ENCODE data around the gene XPO1. TPM values are rescaled to one million over a fixed set of nuclear protein-coding genes. Genes with fewer than 3 reads are reported as not detected.
A peak's percentile ranks its signal among the peaks of the same experiment; 100 is the strongest.
"Not testable (repeated sequence)": the region's sequence is repeated elsewhere in the genome, so short reads cannot be mapped to it uniquely, and the experiment has no call there.

Gene XPO1
- total RNA-seq, 1 donor from 2014 or later: 134 TPM

GRCh38 chr2:61469424-61470121, 68.6 kb downstream of the XPO1 start:
- no peak for DNase-seq (ENCODE audit: low spot score)

GRCh38 chr2:61468231-61468630, 69.9 kb downstream of the XPO1 start:
- DNase-seq (ENCODE audit: low spot score): not testable (repeated sequence)

GRCh38 chr2:61465045-61465444, 73.1 kb downstream of the XPO1 start:
- no peak for DNase-seq (ENCODE audit: low spot score)

- no peak for DNase-seq (ENCODE audit: low spot score)
These were observed 74.2 kb downstream of the XPO1 start for GRCh38 chr2:61463769-61464475.

- no peak for DNase-seq (ENCODE audit: low spot score)
These were observed 76.8 kb downstream of the XPO1 start for GRCh38 chr2:61461404-61461803.

GRCh38 chr2:61460163-61460562, 78.0 kb downstream of the XPO1 start:
- DNase-seq (ENCODE audit: low spot score): no peak

DNA sequence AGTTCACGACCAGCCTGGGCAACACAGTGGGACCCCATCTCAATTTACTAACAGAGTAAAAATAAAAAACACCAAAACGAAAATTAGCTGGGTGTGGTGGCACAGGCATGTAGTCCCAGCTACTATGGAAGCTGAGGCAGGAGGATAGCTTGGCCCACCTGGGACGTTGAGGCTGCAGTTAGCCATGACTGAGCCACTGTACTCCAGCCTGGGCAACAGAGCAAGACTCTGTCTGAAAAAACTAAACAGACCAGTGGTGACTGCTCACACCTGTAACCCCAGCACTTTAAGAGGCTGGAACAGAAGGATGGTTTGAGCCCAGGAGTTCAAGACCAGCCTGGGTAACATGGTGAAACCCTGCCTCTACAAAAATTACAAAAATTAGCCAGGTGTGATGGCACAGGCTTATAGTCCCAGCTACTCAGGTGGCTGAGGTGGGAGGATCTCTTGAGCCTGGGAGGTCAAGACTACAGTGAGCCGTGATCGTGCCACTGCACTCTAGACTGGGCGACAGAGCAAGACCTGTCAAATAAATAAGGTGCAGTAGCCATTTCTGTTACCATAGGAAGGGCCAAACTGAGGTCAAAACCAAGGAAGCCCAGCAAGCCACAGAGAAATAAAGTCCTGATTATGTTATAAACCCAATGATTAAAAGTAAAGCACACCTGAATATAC, 81.3 kb downstream of the XPO1 start:
- no peak for DNase-seq (ENCODE audit: low spot score)

DNA sequence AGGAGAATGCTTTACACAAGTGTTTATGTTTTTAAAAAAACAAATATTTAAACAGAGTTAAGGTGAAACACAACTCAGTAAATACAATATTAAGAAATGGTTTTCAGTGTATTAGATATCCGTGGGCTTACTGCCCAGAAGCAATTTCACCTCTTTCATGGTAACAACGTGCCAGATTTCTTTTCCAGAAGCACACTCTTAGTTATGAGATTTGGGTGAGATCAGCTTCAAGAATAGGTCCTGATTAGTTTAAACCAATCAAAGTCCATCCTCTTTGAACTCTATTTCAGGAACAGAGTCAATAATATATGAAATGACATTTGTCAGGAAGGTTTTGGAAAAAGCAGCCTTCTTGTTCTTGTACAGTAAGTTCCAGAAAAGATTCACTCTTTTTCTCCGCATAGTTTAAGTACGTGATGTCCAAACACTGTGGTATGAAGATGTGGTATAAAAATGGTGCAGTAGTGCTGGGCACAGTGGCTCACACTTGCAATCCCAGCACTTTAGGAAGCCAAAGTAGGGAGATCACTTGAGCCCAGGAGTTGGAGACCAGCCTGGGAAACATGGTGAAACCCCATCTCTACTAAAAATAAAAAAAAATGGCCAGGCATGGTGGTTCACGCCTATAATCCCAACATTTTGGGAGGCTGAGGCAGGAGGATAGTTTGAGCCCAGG, 81.9 kb downstream of the XPO1 start:
- DNase-seq (ENCODE audit: low spot score): no peak

- DNase-seq (ENCODE audit: low spot score): not testable (repeated sequence)
These were observed 83.2 kb downstream of the XPO1 start for GRCh38 chr2:61454972-61455371.

- no peak for DNase-seq (ENCODE audit: low spot score)
These were observed 83.8 kb downstream of the XPO1 start for GRCh38 chr2:61454383-61454782.

DNA sequence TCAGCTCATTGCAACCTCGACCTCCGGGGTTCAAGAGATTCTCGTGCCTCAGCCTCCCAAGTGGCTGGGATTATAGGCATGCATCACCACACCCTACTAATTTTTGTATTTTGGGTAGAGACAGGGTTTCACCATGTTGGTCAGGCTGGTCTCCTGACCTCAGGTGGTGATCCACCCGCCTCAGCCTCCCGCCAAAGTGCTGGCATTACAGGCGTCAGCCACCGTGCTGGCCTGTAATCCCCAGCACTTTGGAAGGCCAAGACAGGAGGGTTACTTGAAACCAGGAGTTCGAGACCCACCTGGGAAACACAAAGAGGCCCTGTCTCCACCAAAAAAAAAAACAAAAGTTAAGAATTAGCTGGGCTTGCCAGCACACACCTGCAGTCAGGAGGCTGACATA, 85.8 kb downstream of the XPO1 start:
- no peak for DNase-seq (ENCODE audit: low spot score)

DNA sequence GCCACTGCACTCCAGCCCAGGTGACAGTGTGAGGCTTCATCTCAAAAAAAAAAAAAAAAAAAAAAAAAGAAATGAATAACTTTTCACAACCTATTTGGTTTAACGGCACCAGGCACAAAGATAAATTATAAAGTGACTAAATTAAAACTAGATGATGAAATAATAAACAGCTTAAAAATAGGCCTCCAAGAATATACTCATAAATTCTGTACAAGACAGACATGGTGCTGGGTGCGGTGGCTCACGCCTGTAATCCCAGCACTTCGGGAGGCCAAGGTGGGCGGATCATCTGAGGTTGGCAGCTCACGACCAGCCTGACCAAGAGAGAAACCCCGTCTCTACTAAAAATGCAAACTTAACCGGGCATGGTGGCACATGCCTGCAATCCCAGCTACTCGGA, 87.0 kb downstream of the XPO1 start:
- no peak for DNase-seq (ENCODE audit: low spot score)

GRCh38 chr2:61450144-61450543, 88.0 kb downstream of the XPO1 start:
- DNase-seq (ENCODE audit: low spot score): no peak

GRCh38 chr2:61448229-61448628, 89.9 kb downstream of the XPO1 start:
- no peak for DNase-seq (ENCODE audit: low spot score)

DNA sequence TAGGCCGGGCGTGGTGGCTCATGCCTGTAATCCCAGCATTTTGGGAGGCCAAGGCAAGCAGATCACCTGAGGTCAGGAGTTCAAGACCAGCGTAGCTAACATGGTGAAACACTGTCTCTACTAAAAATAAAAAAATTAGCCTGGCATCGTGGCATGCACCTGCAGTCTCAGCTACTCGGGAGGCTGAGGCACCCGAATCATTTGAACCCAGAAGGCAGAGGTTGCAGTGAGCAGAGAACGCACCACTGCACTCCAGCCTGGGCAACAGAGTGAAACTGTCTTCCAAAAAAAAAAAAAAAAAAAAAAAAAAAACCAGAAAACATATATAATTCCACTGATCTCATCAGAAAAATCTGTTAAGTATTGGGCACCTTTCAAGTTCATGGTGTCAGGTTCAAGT, 91.2 kb downstream of the XPO1 start:
- DNase-seq (ENCODE audit: low spot score): not testable (repeated sequence)

DNA sequence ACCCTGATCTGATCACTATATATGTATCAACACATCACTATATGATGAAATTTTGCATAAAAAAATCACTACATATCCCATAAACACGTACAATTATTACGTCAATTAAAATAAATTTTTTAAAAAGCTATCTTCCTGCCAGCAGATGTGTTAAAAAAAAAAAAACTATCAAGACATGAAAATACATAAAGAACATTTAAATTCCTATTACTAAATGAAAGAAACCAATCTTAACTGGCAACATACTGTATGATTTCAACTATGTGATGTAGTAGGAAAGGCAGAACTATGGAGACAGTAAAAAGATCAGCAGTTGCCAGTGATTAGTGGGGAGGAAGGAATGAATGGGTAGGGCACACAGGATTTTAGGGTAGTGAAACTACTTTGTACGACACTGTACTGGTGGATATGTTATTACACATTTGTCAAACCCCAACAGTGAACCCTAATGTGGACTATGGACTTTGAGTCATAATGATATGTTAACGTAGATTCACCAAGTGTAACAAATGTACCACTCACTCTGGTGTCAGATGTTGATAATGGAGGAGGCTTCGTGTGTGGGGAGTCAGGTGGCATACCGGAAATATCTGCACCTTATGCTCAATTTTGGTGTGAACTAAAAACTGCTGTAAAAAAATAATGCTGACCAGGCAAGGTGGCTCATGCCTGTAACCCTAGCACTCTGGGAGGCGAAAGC, 94.7 kb downstream of the XPO1 start:
- peak; percentile 45 for DNase-seq (ENCODE audit: low spot score)

GRCh38 chr2:61439241-61440002, 98.7 kb downstream of the XPO1 start:
- DNase-seq (ENCODE audit: low spot score): no peak

GRCh38 chr2:61438670-61439069, 99.5 kb downstream of the XPO1 start:
- DNase-seq (ENCODE audit: low spot score): no peak

GRCh38 chr2:61437170-61437569, 101.0 kb downstream of the XPO1 start:
- no peak for DNase-seq (ENCODE audit: low spot score)

DNA sequence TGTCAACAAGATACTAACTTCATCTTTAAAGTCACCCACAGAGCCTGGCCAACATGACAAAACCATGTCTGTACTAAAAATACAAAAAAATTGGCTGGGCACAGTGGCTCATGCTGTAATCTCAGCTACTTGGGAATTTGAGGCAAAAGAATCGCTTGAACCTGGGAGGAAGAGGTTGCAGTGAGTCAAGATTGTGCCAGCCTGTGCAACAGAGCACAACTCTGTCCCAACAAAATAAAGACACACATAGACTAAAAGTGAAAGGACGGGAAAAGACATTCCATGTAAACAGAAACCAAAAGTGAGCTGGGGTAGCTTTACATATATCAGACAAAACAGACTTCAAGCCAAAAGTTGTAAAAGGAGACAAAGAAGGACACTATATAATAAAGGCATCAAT, 102.1 kb downstream of the XPO1 start:
- DNase-seq (ENCODE audit: low spot score): no peak

- no peak for DNase-seq (ENCODE audit: low spot score)
These were observed 102.9 kb downstream of the XPO1 start for GRCh38 chr2:61435291-61435690.
